ENCODE measurements around the gene KIAA1614.

Gene KIAA1614

DNA sequence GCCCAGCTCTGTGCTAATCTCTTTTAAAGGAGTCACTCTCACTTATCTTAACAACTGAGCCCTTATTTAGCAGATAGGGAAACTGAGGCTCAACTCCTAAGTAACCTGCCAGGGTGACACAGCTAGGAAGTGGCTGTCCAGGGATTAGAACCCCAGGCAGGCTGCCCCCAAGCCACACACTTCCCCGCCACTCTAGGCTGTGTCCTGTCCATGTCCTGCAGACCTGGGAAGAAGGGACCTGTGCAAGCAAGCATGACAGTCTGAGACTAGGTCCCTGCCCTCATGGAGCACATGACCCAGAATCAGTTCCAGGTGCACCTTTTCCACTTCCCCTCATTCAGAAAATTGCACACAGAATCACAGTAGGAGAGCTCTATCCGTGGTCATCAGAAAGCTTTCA lies 12.2 kb downstream of the KIAA1614 start:
- Histone ChIP-seq H3K9me3 (ENCODE audit: control insufficient read depth in 1 of 2, low read length in 2 of 2) (no peaks in the 10 kb centered on the region), H3K9ac (ENCODE audit: low read depth in 1 of 2, low read length in 2 of 2) (no peak overlapping the region), H3K4me3 (ENCODE audit: low read depth in 1 of 2, low read length in 2 of 2) (no peak overlapping the region), H3K4me1 (ENCODE audit: control insufficient read depth in 1 of 2, insufficient read depth in 2 of 2, low read length in 2 of 2) (peaks cover 13 to 15% of the 10 kb centered on the region in 2 donors), H3K36me3 (ENCODE audit: control insufficient read depth in 1 of 2, insufficient read depth in 2 of 2, low read length in 2 of 2) (no peaks in the 10 kb centered on the region), H3K27me3 (ENCODE audit: control insufficient read depth in 1 of 2, insufficient read depth in 2 of 2, low read length in 2 of 2) (no peaks in the 10 kb centered on the region), H3K27ac (ENCODE audit: low read depth, low read length) (no peak overlapping the region)

DNA sequence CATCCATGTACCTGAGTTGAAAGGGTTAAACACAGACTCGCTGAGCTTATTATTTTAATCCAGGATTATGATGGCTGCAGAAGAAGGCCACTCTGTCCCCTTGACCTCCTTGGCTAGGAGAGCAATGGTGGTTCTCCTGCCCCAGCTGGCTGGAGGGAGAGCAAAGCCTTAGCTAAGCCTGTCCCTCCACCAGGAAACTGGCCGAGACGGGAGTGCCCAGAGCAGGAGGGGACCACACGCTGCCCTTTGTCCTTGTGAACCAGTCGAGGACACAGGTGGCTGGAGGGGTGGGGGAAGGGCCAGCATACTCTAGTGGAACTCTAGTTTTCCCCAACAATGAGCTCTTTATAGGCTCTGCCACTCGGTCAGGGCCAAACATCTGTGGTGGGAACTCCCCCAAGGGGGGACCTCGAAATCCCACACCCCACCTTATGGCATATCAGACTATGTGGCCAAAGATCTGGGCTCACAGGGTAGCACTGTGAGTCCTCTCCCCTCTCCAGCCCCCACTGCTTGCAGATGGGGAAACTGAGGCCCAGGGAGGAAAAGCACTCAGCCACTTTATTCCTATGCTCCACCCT lies 12.9 kb downstream of the KIAA1614 start:
- no peaks in the 10 kb centered on the region for H3K27me3 ChIP-seq (ENCODE audit: control insufficient read depth in 1 of 2, insufficient read depth in 2 of 2, low read length in 2 of 2)
- H3K36me3 ChIP-seq (ENCODE audit: control insufficient read depth in 1 of 2, insufficient read depth in 2 of 2, low read length in 2 of 2): no peaks in the 10 kb centered on the region
- no peak overlapping the region for H3K9ac ChIP-seq (ENCODE audit: low read depth in 1 of 2, low read length in 2 of 2)
- no peak overlapping the region for H3K27ac ChIP-seq (ENCODE audit: low read depth, low read length)
- H3K4me1 ChIP-seq (ENCODE audit: control insufficient read depth in 1 of 2, insufficient read depth in 2 of 2, low read length in 2 of 2): peaks cover 13 to 15% of the 10 kb centered on the region in 2 donors
- H3K4me3 ChIP-seq (ENCODE audit: low read depth in 1 of 2, low read length in 2 of 2): no peak overlapping the region
- H3K9me3 ChIP-seq (ENCODE audit: control insufficient read depth in 1 of 2, low read length in 2 of 2): no peaks in the 10 kb centered on the region

DNA sequence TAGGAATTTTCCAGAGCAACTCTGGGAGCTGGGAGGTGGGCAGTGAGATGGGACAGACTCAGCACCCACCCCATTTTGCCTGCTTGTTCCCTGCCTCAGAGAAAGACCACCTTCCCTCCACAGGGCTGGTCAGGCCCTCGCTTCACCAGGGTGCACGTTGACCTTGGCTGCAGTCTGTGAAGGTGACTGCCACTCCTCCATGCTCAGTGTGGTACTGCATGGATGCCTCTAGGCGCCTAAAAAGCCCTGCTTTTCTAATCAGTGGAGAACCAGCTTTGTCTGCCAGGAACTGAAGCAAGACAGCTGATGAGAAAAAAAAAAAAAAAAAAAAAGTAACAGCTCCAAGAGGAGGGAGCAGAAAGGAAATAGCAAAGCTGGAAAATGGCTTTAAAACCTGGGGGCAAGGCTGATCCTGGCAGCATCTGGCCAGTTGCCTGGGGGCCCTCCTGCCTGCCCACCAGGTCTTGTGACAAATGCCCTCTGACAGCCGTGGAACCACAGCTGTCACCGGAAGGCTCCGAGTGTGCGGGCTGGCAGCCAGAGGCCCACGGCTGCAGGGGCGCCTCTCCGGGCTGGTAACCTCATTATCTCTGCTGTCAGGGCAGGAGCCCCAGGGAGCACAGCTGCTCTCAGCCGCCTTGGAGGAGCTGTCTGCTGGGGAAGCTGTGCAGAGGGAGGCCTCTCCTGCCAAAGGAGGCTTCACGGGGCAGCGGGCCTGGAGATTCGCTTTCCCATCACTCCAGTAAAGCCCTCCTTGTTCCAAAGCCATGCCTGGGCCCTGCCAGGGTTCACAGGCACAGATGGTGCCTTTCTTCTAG lies 13.7 kb downstream of the KIAA1614 start:
- Histone ChIP-seq H3K27ac (ENCODE audit: low read depth, low read length) (no peak overlapping the region), H3K9me3 (ENCODE audit: control insufficient read depth in 1 of 2, low read length in 2 of 2) (no peaks in the 10 kb centered on the region), H3K4me1 (ENCODE audit: control insufficient read depth in 1 of 2, insufficient read depth in 2 of 2, low read length in 2 of 2) (peaks cover 13 to 15% of the 10 kb centered on the region in 2 donors), H3K36me3 (ENCODE audit: control insufficient read depth in 1 of 2, insufficient read depth in 2 of 2, low read length in 2 of 2) (no peaks in the 10 kb centered on the region), H3K9ac (ENCODE audit: low read depth in 1 of 2, low read length in 2 of 2) (no peak overlapping the region), H3K4me3 (ENCODE audit: low read depth in 1 of 2, low read length in 2 of 2) (no peak overlapping the region), H3K27me3 (ENCODE audit: control insufficient read depth in 1 of 2, insufficient read depth in 2 of 2, low read length in 2 of 2) (no peaks in the 10 kb centered on the region)

DNA sequence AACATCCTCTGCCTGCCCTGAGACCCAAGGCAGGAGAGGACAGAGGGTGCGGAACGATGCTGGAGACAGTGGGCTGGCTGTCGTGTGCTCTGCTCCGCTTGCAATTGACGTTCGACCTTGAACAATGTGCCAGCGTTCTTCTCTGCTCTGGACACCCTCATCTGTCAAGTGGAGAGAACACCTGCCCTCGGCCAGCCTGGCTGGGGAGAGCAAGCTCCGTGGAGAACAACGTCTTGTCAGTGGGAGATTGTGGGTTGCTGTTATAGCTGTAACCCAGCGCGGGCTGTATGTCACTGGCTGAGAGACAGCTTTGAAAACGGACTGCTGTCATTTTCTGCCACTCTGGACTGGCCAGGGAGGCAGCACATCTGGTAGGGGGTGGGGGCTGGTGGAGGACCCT lies 14.7 kb downstream of the KIAA1614 start:
- H3K27ac ChIP-seq (ENCODE audit: low read depth, low read length): no peak overlapping the region
- H3K36me3 ChIP-seq (ENCODE audit: control insufficient read depth in 1 of 2, insufficient read depth in 2 of 2, low read length in 2 of 2): no peaks in the 10 kb centered on the region
- H3K27me3 ChIP-seq (ENCODE audit: control insufficient read depth in 1 of 2, insufficient read depth in 2 of 2, low read length in 2 of 2): no peaks in the 10 kb centered on the region
- H3K9ac ChIP-seq (ENCODE audit: low read depth in 1 of 2, low read length in 2 of 2): no peak overlapping the region
- H3K4me1 ChIP-seq (ENCODE audit: control insufficient read depth in 1 of 2, insufficient read depth in 2 of 2, low read length in 2 of 2): peaks cover 13 to 15% of the 10 kb centered on the region in 2 donors
- no peaks in the 10 kb centered on the region for H3K9me3 ChIP-seq (ENCODE audit: control insufficient read depth in 1 of 2, low read length in 2 of 2)
- no peak overlapping the region for H3K4me3 ChIP-seq (ENCODE audit: low read depth in 1 of 2, low read length in 2 of 2)

DNA sequence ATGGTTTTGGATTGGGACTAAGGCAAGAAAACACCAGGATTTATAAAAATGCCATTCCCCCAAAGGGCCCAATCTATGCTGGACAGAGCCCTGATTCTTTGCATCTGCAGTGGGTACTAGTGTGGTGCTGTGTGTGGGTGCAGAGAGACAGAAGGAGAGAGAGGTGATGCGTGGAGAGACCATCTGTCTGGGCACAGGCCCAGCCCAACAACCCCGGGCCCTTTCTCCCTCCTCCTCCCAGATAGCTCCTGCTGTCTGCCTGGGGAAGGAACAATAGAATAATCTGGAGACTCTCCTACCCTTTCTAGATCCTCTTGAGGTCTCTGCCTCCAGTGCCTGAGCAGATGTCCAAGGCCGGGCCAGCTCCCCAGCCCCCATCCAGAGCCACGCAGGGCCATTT lies 15.1 kb downstream of the KIAA1614 start:
- Histone ChIP-seq H3K9me3 (ENCODE audit: control insufficient read depth in 1 of 2, low read length in 2 of 2) (no peaks in the 10 kb centered on the region), H3K4me1 (ENCODE audit: control insufficient read depth in 1 of 2, insufficient read depth in 2 of 2, low read length in 2 of 2) (peaks cover 13 to 15% of the 10 kb centered on the region in 2 donors), H3K27ac (ENCODE audit: low read depth, low read length) (no peak overlapping the region), H3K9ac (ENCODE audit: low read depth in 1 of 2, low read length in 2 of 2) (no peak overlapping the region), H3K27me3 (ENCODE audit: control insufficient read depth in 1 of 2, insufficient read depth in 2 of 2, low read length in 2 of 2) (no peaks in the 10 kb centered on the region), H3K36me3 (ENCODE audit: control insufficient read depth in 1 of 2, insufficient read depth in 2 of 2, low read length in 2 of 2) (no peaks in the 10 kb centered on the region), H3K4me3 (ENCODE audit: low read depth in 1 of 2, low read length in 2 of 2) (no peak overlapping the region)

DNA sequence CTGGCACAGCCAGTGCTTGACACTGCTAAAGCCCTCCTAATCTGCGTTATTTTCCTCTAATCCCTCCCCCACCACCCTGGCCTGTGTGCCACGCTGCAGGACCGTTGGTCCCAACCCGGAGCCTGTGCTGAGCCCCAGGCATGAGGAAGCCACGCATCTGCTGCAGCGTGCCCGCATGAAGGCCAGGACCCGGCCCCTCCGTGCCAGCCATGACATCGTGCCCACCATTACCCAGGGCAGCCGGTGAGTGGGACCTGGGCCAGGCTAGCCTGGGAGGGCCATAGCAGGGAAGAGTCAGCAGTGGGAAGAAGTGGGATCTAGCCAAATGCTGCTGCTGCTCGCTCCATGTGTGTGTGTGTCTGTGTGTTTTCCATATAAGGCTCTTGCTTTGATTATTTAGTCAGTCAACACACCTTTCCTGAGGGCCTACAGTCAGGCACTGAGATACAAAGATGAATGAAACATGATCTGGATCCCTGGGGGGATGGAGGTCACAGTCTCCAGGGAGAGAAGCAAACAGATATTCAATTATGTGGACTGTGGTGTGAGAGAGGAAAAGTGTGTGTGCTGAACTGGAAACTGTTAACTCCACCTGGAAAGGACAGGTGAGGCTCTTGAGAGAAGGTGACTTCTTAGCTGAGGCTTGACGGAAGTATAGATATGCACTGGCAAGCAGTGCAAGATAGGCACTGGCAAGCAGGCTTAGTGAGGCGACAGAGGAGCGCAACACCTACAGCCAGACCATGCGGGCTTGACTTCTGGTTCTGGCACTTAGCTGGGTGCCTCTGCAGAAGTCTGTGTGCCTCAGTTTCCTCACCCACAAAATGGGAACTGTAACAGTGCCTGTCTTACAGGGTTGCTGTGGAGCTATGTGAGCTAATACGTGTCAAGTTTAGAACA lies 15.9 kb downstream of the KIAA1614 start:
- H3K4me1 ChIP-seq (ENCODE audit: control insufficient read depth in 1 of 2, insufficient read depth in 2 of 2, low read length in 2 of 2): peaks cover 13 to 15% of the 10 kb centered on the region in 2 donors
- no peaks in the 10 kb centered on the region for H3K36me3 ChIP-seq (ENCODE audit: control insufficient read depth in 1 of 2, insufficient read depth in 2 of 2, low read length in 2 of 2)
- H3K27me3 ChIP-seq (ENCODE audit: control insufficient read depth in 1 of 2, insufficient read depth in 2 of 2, low read length in 2 of 2): no peaks in the 10 kb centered on the region
- H3K4me3 ChIP-seq (ENCODE audit: low read depth in 1 of 2, low read length in 2 of 2): no peak overlapping the region
- H3K9ac ChIP-seq (ENCODE audit: low read depth in 1 of 2, low read length in 2 of 2): no peak overlapping the region
- H3K9me3 ChIP-seq (ENCODE audit: control insufficient read depth in 1 of 2, low read length in 2 of 2): no peaks in the 10 kb centered on the region
- H3K27ac ChIP-seq (ENCODE audit: low read depth, low read length): no peak overlapping the region

DNA sequence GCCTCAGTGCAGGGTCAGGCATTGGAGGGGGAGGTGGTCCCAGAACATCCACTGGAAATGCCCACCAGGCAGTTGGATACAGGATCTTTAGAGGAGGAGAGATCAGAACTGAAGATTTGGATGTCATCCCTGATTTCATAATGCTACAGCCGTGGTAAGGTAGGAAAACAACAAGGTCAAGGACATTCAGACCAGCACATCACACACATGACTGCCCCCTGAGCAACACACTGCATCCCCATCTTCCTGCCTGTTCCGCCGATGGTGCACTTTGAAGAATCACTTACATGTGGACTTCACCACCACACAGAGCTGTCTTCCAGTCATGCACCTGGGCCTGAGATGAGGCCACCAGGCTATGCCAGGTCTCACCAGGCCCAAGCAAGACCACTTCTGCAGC lies 16.7 kb downstream of the KIAA1614 start:
- Histone ChIP-seq H3K36me3 (ENCODE audit: control insufficient read depth in 1 of 2, insufficient read depth in 2 of 2, low read length in 2 of 2) (no peaks in the 10 kb centered on the region), H3K9me3 (ENCODE audit: control insufficient read depth in 1 of 2, low read length in 2 of 2) (no peaks in the 10 kb centered on the region), H3K4me1 (ENCODE audit: control insufficient read depth in 1 of 2, insufficient read depth in 2 of 2, low read length in 2 of 2) (peaks cover 13 to 15% of the 10 kb centered on the region in 2 donors), H3K9ac (ENCODE audit: low read depth in 1 of 2, low read length in 2 of 2) (no peak overlapping the region), H3K27me3 (ENCODE audit: control insufficient read depth in 1 of 2, insufficient read depth in 2 of 2, low read length in 2 of 2) (no peaks in the 10 kb centered on the region), H3K4me3 (ENCODE audit: low read depth in 1 of 2, low read length in 2 of 2) (no peak overlapping the region), H3K27ac (ENCODE audit: low read depth, low read length) (no peak overlapping the region)

DNA sequence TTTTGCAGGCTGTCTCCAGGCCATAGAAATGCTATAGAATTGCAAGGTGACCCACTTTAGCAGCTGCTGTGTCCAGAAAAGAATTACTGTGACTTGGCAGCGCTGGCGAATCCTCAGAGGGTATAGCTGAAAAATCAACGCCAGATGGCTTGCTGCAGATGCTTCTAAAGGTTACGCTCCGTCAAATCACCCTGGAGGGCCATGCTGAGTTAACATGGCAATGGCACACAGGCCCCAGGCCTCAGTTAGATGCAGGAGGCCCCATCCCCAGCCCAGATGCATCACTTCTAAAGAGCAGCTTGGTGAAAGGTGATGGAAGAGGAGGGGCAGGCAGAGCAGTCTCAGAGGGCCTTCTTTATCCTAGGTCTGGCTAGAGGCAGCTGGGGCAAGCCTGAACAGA lies 18.0 kb downstream of the KIAA1614 start:
- no peaks in the 10 kb centered on the region for H3K27me3 ChIP-seq (ENCODE audit: control insufficient read depth in 1 of 2, insufficient read depth in 2 of 2, low read length in 2 of 2)
- no peaks in the 10 kb centered on the region for H3K9me3 ChIP-seq (ENCODE audit: control insufficient read depth in 1 of 2, low read length in 2 of 2)
- H3K36me3 ChIP-seq (ENCODE audit: control insufficient read depth in 1 of 2, insufficient read depth in 2 of 2, low read length in 2 of 2): no peaks in the 10 kb centered on the region
- no peak overlapping the region for H3K27ac ChIP-seq (ENCODE audit: low read depth, low read length)
- no peak overlapping the region for H3K4me3 ChIP-seq (ENCODE audit: low read depth in 1 of 2, low read length in 2 of 2)
- H3K9ac ChIP-seq (ENCODE audit: low read depth in 1 of 2, low read length in 2 of 2): no peak overlapping the region
- H3K4me1 ChIP-seq (ENCODE audit: control insufficient read depth in 1 of 2, insufficient read depth in 2 of 2, low read length in 2 of 2): peaks cover 9 to 14% of the 10 kb centered on the region in 2 donors

DNA sequence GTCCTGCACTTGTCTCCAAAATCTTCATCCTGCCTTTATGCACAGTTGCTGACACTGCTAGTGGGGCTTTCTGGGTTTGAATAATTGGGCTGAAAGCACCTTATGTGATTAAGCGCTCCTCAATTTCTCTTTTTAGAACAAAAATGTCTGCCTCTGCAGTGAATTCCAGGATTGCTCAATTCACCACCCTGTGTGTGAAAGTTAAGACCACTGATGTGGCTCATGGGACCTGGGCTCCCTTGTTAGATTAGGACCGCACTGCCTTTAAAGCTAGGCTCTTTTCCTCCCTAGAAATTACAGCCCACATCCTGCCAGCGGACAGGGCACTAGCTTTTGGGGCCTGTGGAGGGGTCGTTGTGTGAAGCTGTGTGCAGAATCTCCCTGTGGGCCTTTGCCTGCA lies 18.8 kb downstream of the KIAA1614 start:
- peaks cover under 1 to 11% of the 10 kb centered on the region in 2 donors for H3K4me1 ChIP-seq (ENCODE audit: control insufficient read depth in 1 of 2, insufficient read depth in 2 of 2, low read length in 2 of 2)
- H3K9me3 ChIP-seq (ENCODE audit: control insufficient read depth in 1 of 2, low read length in 2 of 2): no peaks in the 10 kb centered on the region
- H3K4me3 ChIP-seq (ENCODE audit: low read depth in 1 of 2, low read length in 2 of 2): no peak overlapping the region
- no peak overlapping the region for H3K27ac ChIP-seq (ENCODE audit: low read depth, low read length)
- H3K9ac ChIP-seq (ENCODE audit: low read depth in 1 of 2, low read length in 2 of 2): no peak overlapping the region
- no peaks in the 10 kb centered on the region for H3K36me3 ChIP-seq (ENCODE audit: control insufficient read depth in 1 of 2, insufficient read depth in 2 of 2, low read length in 2 of 2)
- no peaks in the 10 kb centered on the region for H3K27me3 ChIP-seq (ENCODE audit: control insufficient read depth in 1 of 2, insufficient read depth in 2 of 2, low read length in 2 of 2)

DNA sequence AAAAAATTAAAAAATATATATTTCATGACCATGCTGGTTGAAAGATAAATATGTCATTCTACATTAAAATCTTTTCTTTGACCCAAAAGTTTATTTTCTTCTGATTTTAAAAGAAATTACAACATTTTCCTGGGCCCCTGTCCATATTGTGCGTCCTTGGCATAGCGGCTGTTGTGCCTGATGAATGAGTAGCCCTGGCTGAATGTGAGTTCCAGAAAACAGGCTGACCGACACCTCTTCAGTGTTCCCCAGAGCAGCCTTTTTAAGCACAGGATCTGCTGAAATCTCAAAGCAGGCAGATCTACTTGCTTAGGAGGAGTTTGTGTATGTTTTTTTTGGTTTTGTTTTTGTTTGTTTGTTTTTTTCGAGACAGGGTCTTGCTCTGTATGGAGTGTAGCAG lies 19.7 kb downstream of the KIAA1614 start:
- H3K9me3 ChIP-seq (ENCODE audit: control insufficient read depth in 1 of 2, low read length in 2 of 2): no peaks in the 10 kb centered on the region
- H3K4me1 ChIP-seq (ENCODE audit: control insufficient read depth in 1 of 2, insufficient read depth in 2 of 2, low read length in 2 of 2): peaks cover 0 to 8% of the 10 kb centered on the region in 2 donors
- H3K27me3 ChIP-seq (ENCODE audit: control insufficient read depth in 1 of 2, insufficient read depth in 2 of 2, low read length in 2 of 2): no peaks in the 10 kb centered on the region
- H3K27ac ChIP-seq (ENCODE audit: low read depth, low read length): no peak overlapping the region
- no peak overlapping the region for H3K9ac ChIP-seq (ENCODE audit: low read depth in 1 of 2, low read length in 2 of 2)
- H3K4me3 ChIP-seq (ENCODE audit: low read depth in 1 of 2, low read length in 2 of 2): no peak overlapping the region
- H3K36me3 ChIP-seq (ENCODE audit: control insufficient read depth in 1 of 2, insufficient read depth in 2 of 2, low read length in 2 of 2): no peaks in the 10 kb centered on the region

Data from duodenal mucosa (tissue), 2 donors.